GM04503 (cell line): ENCODE measurements around the gene STAB1.

Experiments
- DNase-seq: peaks from one replicate; pipeline ENCODE4 v3.0.0-alpha.2; 2012; ENCODE audit warnings: low read depth

STAB1 gene

DNA sequence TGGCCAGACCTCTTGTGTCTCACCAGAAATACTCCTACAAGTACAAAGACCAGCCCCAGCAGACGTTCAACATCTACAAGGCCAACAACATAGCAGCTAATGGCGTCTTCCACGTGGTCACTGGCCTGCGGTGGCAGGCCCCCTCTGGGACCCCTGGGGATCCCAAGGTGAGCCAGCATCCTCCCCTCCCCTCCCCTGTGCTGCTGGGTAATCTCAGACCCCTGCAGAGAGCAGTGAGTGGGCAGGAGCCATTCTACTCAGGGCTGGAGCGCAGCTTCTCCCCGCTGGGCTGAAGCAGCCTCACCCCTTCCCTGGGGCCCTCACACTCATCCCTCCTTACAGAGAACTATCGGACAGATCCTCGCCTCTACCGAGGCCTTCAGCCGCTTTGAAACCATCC lies 9.8 kb downstream of the STAB1 start:
- no peak for DNase-seq

- no peak for DNase-seq
Observed at GRCh38 chr3:52506266-52506966, 11.3 kb downstream of the STAB1 start.

DNA sequence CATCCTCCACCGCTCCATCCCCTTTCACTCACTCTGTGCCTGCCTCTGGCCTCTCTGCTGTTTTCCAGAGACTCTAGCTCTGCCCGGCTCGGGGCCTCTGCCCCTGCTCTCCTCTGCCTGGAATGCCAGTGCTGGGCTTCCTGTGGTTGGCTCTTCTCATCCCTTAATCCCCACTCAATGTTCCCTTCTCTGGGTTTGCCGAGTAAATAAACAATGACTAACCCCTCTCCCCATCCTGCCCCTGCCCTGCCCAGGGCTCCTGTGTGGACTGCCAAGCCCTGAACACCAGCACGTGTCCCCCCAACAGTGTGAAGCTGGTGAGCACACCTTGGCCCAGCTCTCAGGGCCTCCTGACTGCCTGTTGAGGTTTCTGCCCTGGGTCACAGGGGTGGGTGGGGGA lies 12.2 kb downstream of the STAB1 start:
- peak; percentile 20 for DNase-seq

GRCh38 chr3:52509753-52510328 lies 14.7 kb downstream of the STAB1 start:
- no peak for DNase-seq

- DNase-seq = no peak
Observed at GRCh38 chr3:52511509-52511908, 16.4 kb downstream of the STAB1 start.

DNA sequence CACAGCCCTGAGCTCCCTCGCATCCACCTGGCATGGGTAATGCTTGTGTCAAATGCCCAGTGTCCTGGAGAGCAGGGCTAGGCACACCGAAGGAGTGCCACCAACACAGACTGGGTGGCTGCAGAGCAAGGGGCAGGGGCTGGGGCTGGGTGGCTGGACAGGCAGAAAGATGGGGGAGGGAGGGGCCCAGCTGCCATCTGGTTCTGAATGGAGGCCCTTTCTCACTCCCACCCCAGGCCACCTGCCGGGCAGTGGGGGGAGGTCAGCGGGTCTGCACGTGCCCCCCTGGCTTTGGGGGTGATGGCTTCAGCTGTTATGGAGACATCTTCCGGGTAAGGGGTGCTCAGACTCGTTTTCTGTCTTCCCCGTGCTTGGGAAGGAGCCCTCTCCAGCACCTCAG lies 17.0 kb downstream of the STAB1 start:
- DNase-seq = no peak

GRCh38 chr3:52512727-52513126 lies 17.6 kb downstream of the STAB1 start:
- DNase-seq = no peak

- no peak for DNase-seq
Observed at GRCh38 chr3:52513281-52513680, 18.1 kb downstream of the STAB1 start.

DNA sequence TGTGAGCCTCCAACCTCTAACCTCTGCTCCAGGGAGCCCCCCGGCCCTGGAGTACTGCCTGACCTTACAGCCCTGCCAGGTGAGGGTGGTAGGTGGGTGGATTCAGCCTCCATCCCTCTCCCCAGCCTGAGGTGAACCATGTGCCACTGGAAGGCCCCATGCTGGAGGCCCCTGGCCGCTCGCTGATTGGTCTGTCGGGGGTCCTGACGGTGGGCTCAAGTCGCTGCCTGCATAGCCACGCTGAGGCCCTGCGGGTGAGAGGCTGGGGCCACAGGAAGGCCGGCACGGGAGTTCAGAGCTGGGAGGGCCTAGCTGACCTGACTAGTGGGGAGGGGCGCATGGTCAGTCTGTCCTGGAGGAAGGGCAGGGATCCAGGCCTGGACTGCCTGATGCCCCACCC lies 19.4 kb downstream of the STAB1 start:
- no peak for DNase-seq

- no peak for DNase-seq
Observed at GRCh38 chr3:52515192-52515591, 20.1 kb downstream of the STAB1 start.

GRCh38 chr3:52516509-52517195 lies 21.5 kb downstream of the STAB1 start:
- DNase-seq = no peak

DNA sequence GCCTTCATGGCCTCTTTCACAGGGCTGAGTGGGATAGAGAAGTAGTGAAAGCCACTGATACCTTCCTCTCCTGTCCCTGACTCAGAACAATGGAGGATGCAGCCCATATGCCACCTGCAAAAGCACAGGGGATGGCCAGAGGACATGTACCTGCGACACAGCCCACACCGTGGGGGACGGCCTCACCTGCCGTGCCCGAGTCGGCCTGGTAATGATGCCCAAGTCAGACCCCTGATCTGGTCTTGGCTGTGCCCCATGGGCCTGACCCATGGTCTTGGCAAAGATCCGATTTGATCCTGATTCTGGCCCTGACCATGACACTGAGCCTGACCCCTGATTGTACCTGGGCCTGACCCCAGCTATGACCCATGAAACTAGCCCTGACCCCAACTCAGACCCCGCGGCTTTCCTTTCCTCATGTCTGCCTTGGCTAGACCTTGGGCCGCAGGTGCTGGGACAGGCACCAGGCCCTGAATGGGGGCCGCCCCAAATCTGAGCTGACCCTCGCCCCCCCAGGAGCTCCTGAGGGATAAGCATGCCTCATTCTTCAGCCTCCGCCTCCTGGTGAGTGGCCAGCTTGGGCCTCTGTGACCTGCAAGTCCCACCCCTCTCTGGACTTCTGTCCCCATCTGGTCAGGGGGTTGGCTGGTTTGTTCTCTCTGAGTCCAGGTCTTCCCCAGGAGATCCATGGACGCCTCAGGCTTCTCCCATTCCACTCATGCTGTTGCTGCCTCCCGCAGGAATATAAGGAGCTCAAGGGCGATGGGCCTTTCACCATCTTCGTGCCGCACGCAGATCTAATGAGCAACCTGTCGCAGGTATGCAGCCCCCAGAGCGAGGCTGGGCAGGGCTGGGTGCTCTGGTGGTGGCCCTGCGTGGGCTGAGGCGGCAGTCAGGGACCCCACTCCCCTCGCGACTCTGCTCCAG lies 22.9 kb downstream of the STAB1 start:
- no peak for DNase-seq

- DNase-seq = no peak
Observed at GRCh38 chr3:52518723-52519444, 23.7 kb downstream of the STAB1 start.

DNA sequence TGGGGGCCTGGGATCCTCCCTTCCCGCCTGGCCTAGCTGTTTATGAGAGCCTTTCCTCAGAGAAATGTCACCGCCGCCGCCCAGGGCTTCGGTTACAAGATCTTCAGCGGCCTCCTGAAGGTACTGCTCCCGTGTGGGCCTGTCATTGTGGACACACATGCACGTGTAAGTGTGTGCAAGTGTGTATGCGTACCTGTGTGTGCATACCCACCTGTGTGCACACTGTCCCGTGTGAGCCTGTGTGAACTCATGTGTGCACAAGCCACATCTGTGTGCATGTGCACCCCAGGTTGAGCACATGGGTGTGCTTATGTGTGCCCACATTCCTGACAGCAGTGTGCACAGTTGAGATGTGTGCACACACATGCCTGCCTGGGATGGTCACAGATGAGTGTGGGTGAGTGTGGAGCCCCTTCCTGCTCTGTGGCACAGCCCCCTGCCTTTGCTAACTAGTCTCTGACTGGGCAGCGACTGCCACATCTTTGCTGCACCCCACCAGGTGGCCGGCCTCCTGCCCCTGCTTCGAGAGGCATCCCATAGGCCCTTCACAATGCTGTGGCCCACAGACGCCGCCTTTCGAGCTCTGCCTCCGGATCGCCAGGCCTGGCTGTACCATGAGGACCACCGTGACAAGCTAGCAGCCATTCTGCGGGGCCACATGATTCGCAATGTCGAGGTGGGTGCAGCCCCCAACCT lies 24.5 kb downstream of the STAB1 start:
- DNase-seq = no peak

DNA sequence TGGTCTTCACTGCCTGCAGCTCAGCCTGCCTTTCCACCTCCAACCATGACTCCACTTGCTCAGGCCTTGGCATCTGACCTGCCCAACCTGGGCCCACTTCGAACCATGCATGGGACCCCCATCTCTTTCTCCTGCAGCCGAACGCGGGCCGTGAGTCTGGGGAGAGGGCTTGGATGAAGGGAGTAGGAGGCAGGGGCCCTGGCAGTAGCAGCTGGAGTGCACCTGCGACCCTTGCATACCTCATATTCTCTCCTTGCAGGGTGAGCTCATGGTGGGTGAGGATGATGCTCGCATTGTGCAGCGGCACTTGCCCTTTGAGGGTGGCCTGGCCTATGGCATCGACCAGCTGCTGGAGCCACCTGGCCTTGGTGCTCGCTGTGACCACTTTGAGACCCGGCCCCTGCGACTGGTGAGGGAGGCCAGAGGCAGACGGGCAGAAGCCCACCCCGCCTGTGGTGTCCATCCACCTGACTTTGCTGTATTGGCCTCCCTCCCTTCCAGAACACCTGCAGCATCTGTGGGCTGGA lies 25.1 kb downstream of the STAB1 start:
- no peak for DNase-seq

DNA sequence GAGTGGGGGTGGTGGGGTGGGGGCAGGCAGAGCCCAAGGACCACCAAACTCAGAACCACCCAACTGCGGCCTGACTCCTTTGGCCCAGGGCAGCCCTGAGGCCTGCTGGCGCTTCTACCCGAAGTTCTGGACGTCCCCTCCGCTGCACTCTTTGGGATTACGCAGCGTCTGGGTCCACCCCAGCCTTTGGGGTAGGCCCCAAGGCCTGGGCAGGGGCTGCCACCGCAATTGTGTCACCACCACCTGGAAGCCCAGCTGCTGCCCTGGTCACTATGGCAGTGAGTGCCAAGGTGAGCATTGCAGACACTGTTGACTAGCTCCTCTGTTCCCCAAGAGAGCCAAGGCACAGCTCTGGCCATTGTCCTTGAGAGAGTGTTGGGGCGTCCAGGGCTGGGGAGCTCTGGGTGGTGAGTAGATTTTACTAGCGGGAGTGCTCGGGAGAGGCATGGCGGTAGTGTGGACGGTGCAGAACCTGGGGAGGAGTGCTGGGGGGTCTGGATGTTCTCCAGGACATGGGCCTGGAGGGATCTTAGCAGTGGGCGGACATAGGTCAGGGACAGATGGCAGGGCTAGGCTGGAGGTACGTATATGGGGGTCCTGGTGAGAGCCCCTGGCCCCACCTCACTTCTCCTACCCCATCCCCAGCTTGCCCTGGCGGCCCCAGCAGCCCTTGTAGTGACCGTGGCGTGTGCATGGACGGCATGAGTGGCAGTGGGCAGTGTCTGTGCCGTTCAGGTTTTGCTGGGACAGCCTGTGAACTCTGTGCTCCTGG lies 25.8 kb downstream of the STAB1 start:
- DNase-seq = no peak

DNA sequence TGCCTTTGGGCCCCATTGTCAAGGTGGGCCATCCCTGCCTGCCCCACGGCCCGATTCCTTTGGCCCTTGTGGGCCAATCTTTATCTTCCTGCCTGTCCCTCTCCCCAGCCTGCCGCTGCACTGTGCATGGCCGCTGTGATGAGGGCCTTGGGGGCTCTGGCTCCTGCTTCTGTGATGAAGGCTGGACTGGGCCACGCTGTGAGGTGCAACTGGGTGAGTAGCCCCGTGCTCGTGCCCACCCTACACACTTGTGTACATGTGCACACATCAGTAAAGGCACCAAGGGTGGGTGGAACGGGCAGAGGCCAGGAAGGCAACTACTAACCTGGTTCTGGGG lies 26.3 kb downstream of the STAB1 start:
- DNase-seq = no peak

DNA sequence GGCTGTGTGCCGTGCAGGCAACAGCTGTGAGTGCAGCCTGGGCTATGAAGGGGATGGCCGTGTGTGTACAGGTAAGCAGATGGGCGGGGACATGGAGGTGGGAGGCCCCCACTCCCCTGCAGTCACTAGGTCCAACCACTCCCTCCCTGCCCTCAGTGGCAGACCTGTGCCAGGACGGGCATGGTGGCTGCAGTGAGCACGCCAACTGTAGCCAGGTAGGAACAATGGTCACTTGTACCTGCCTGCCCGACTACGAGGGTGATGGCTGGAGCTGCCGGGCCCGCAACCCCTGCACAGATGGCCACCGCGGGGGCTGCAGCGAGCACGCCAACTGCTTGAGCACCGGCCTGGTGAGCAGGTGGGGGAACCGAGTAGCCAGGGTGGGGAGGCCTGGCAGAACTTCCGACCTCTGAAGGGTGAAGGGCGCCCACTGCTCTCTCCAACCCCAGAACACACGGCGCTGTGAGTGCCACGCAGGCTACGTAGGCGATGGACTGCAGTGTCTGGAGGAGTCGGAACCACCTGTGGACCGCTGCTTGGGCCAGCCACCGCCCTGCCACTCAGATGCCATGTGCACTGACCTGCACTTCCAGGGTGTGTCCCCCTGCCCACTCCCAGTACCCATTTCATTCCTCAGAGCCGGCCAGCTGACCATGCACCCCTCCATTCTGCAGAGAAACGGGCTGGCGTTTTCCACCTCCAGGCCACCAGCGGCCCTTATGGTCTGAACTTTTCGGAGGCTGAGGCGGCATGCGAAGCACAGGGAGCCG lies 26.9 kb downstream of the STAB1 start:
- DNase-seq = no peak

GRCh38 chr3:52522651-52523251 lies 27.6 kb downstream of the STAB1 start:
- no peak for DNase-seq
